Loucy (cell line): ENCODE results near the gene LY6G5B.

Experiments
- H2AFZ ChIP-seq: fragments of 200-600 bp; sonication (generic); 2 replicates; pipeline ENCODE4 v1.6.0; 2016; ENCODE audit warnings: antibody characterized with exemption, mild to moderate bottlenecking, low read length, moderate library complexity
- H3F3A ChIP-seq: fragments of 200-600 bp; 2 replicates; pipeline ENCODE4 v1.6.0; 2016; ENCODE audit warnings: antibody characterized with exemption, low read depth, mild to moderate bottlenecking
- H3K27me3 ChIP-seq: fragments of 200-600 bp; sonication (generic); 2 replicates; pipeline ENCODE4 v1.6.1; 2014; ENCODE audit warnings: low read length, mild to moderate bottlenecking; ENCODE audit not compliant: insufficient read depth, poor library complexity, severe bottlenecking
- H3K36me3 ChIP-seq: fragments of 200-600 bp; sonication (generic); 2 replicates; pipeline ENCODE4 v1.6.1; 2016; ENCODE audit warnings: low read length; ENCODE audit not compliant: insufficient read depth
- H3K4me1 ChIP-seq: fragments of 200-600 bp; sonication (generic); 2 replicates; pipeline ENCODE4 v1.5.1; 2014; ENCODE audit warnings: low read length, mild to moderate bottlenecking; ENCODE audit not compliant: insufficient read depth, poor library complexity, severe bottlenecking
- H3K4me2 ChIP-seq: fragments of 200-600 bp; sonication (generic); 2 replicates; pipeline ENCODE4 v1.6.0; 2014; ENCODE audit warnings: antibody characterized with exemption, low read length, low read depth, mild to moderate bottlenecking; ENCODE audit not compliant: poor library complexity, severe bottlenecking
- H3K4me3 ChIP-seq: fragments of 200-600 bp; sonication (generic); 2 replicates; pipeline ENCODE4 v1.5.1; 2014; ENCODE audit warnings: low read length, mild to moderate bottlenecking, mixed read lengths; ENCODE audit not compliant: poor library complexity, severe bottlenecking
- H3K79me2 ChIP-seq: fragments of 200-600 bp; sonication (generic); 2 replicates; pipeline ENCODE4 v1.6.1; 2014; ENCODE audit warnings: low read length; ENCODE audit not compliant: insufficient read depth
- H3K9ac ChIP-seq: fragments of 200-600 bp; sonication (generic); 2 replicates; pipeline ENCODE4 v1.6.0; 2014; ENCODE audit warnings: mild to moderate bottlenecking, low read depth, low read length, moderate library complexity; ENCODE audit not compliant: poor library complexity, severe bottlenecking
- H3K9me2 ChIP-seq: fragments of 200-600 bp; sonication (generic); replicated peaks from 2 replicates; pipeline ENCODE4 v1.6.1; 2016; ENCODE audit warnings: low read depth, low read length, mixed read lengths
- H3K9me3 ChIP-seq: fragments of 200-600 bp; sonication (generic); 2 replicates; pipeline ENCODE4 v1.6.1; 2014; ENCODE audit warnings: mild to moderate bottlenecking, antibody characterized with exemption, low read length, low read depth; ENCODE audit not compliant: insufficient read depth
- H4K20me1 ChIP-seq: fragments of 200-600 bp; sonication (generic); 2 replicates; pipeline ENCODE4 v1.6.0; 2014; ENCODE audit warnings: antibody characterized with exemption, low read length, mild to moderate bottlenecking; ENCODE audit not compliant: insufficient read depth, poor library complexity, severe bottlenecking
- CTCF ChIP-seq: fragments of 200-600 bp; sonication (generic); conservative IDR thresholded peaks from 2 replicates; pipeline ENCODE4 v1.5.1; 2014; ENCODE audit warnings: mild to moderate bottlenecking, antibody characterized with exemption, low read length
- EZH2phosphoT487 ChIP-seq: fragments of 200-600 bp; IDR thresholded peaks from 2 replicates; pipeline ENCODE4 v1.6.1; 2018; ENCODE audit warnings: antibody characterized with exemption, mild to moderate bottlenecking, moderate library complexity, borderline replicate concordance

The LY6G5B gene

GRCh38 chr6:31632279-31632946, 37.4 kb upstream of the LY6G5B start:
- Histone ChIP-seq H3K27me3 (no peaks in the 10 kb centered on the region), H4K20me1 (peaks cover 78% of the 10 kb centered on the region), H3K4me1 (peaks cover 11% of the 10 kb centered on the region), H3K4me3 (no peak overlapping the region), H3K9me2 (no peaks in the 10 kb centered on the region), H3F3A (0 out of 2 replicates have a peak, but pooled peaks cover 5% of the 10 kb centered on the region), H3K79me2 (peaks cover 71% of the 10 kb centered on the region), H3K9ac (no peak overlapping the region), H2AFZ (no peak overlapping the region), H3K4me2 (peak overlapping the region; percentile 18), H3K9me3 (no peaks in the 10 kb centered on the region), H3K36me3 (peaks cover 99% of the 10 kb centered on the region)
- TF ChIP-seq EZH2phosphoT487, result no peak
- TF ChIP-seq CTCF, result no peak

GRCh38 chr6:31633447-31633846, 36.3 kb upstream of the LY6G5B start:
- H3K9ac ChIP-seq, result no peak overlapping the region
- no peaks in the 10 kb centered on the region for H3K27me3 ChIP-seq
- no peak overlapping the region for H3K4me3 ChIP-seq
- H3F3A ChIP-seq, result peaks cover 13% of the 10 kb centered on the region; the same call in 1 of the 2 replicates
- no peaks in the 10 kb centered on the region for H3K9me2 ChIP-seq
- H4K20me1 ChIP-seq, result peaks cover 71% of the 10 kb centered on the region
- peaks cover 95% of the 10 kb centered on the region for H3K36me3 ChIP-seq
- TF ChIP-seq EZH2phosphoT487 (no peak), CTCF (no peak)
- H3K4me2 ChIP-seq, result no peak overlapping the region
- H3K79me2 ChIP-seq, result peaks cover 60% of the 10 kb centered on the region
- H3K9me3 ChIP-seq, result no peaks in the 10 kb centered on the region
- H2AFZ ChIP-seq, result no peak overlapping the region
- peaks cover 6% of the 10 kb centered on the region for H3K4me1 ChIP-seq

DNA sequence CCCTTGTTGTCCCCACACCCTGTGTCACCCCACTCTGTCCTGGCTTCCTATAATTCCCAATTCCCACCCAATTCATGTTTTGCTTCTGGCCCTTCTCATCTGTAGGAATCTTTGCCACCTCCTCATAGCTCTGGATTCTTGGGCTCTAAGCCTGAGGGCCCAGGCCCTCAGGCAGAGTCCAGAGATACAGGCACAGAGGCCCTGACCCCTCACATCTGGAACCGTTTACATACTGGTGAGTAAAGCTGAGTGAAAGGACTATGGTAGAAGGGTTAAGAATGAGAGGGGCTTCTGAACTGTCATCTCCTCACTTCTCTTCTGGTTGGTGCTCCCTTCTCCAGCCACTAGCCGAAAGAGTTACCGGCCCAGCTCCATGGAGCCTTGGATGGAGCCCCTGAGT, 35.6 kb upstream of the LY6G5B start:
- no peak overlapping the region for H3K4me2 ChIP-seq
- no peaks in the 10 kb centered on the region for H3K27me3 ChIP-seq
- H3K9me3 ChIP-seq, result no peaks in the 10 kb centered on the region
- H3K9ac ChIP-seq, result no peak overlapping the region
- TF ChIP-seq EZH2phosphoT487 (no peak), CTCF (no peak)
- no peak overlapping the region for H2AFZ ChIP-seq
- H4K20me1 ChIP-seq, result peaks cover 66% of the 10 kb centered on the region
- H3K4me3 ChIP-seq, result no peak overlapping the region
- H3F3A ChIP-seq, result peaks cover 13% of the 10 kb centered on the region; the same call in 1 of the 2 replicates
- H3K36me3 ChIP-seq, result peaks cover 93% of the 10 kb centered on the region
- H3K79me2 ChIP-seq, result peaks cover 53% of the 10 kb centered on the region
- H3K4me1 ChIP-seq, result peaks cover 6% of the 10 kb centered on the region
- no peaks in the 10 kb centered on the region for H3K9me2 ChIP-seq
